GM19397 (cell line): ENCODE results near the gene PLEKHN1.
"Not testable (repeated sequence)": the region's sequence is repeated elsewhere in the genome, so short reads cannot be mapped to it uniquely, and the experiment has no call there.

ENCODE experiments used
- ATAC-seq: cut with Tn5 transposase; IDR thresholded peaks from one replicate; pipeline ENCODE4 v1.9.1; 2021; ENCODE audit warnings: mild to moderate bottlenecking, moderate library complexity; ENCODE audit not compliant: unreplicated experiment

PLEKHN1 gene

GRCh38 chr1:991275-991674 is 25.0 kb downstream of the PLEKHN1 start:
- ATAC-seq, result not testable (repeated sequence)

- no peak for ATAC-seq
Measured at GRCh38 chr1:991895-992294, 25.6 kb downstream of the PLEKHN1 start.

DNA sequence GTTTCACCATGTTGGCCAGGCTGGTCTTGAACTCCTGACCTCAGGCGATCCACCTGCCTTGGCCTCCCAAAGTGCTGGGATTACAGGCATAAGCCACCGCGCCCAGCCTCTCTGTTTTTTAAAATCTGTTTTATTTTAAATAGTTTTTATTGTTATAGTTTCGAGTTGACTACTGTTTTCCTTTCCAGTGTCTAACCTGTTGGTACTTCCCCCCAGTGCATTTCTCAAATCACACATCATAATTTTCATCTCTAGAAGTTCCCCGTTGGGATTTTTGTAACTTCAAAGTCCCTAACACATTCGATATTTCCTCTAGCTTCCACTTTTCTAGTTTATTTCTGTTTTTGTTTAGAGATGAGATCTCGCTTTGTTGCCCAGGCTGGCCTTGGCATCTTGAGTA is 26.1 kb downstream of the PLEKHN1 start:
- no peak for ATAC-seq

- ATAC-seq, result no peak
Measured at GRCh38 chr1:993379-993995, 27.2 kb downstream of the PLEKHN1 start.

- not testable (repeated sequence) for ATAC-seq
Measured at GRCh38 chr1:994546-994945, 28.3 kb downstream of the PLEKHN1 start.

- no peak for ATAC-seq
Measured at GRCh38 chr1:995665-996633, 29.7 kb downstream of the PLEKHN1 start.

DNA sequence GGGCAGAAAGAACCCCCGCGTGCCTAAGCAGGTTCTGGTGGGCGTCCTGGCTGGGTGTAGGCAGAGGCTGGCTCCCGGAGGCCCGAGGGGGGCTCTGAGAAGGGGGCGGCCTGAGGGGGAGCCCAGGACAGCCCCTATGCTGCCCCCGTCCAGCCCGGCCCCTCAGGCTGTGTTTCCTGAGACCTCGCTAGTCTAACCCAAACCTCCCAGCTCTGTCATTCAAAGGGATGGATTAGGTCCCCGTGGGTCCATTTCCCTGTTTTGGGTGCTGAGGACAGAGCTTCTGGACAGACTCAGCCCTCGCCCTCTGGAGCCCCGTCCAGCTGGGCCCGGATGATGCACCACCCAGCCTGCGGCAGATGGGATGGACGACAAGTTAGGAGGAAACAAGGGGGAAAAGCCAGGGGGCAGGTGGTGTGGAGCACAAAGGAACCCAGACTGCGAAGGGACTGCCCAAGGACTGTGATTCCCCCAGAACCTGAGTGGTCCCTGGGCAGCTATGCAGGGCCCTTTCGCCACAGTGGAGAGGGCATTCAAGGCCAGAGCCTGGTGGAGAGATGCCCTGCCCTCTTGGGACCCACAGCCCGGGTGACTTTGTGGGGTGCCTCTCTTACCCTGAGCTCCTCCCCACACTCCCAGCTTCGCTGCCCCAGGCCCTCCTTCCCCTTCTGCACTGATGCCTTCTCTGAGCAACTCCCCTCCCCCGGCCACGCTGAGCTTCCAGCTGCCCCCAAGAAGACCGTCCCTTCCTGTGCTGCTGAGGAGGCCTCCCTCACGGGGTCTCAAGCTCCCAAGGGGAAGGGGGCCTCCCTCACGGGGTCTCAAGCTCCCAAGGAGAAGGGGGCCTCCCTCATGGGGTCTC is 30.8 kb downstream of the PLEKHN1 start:
- no peak for ATAC-seq

GRCh38 chr1:997713-997992 is 31.4 kb downstream of the PLEKHN1 start:
- no peak for ATAC-seq

- no peak for ATAC-seq
Measured at GRCh38 chr1:997993-998744, 31.9 kb downstream of the PLEKHN1 start.

DNA sequence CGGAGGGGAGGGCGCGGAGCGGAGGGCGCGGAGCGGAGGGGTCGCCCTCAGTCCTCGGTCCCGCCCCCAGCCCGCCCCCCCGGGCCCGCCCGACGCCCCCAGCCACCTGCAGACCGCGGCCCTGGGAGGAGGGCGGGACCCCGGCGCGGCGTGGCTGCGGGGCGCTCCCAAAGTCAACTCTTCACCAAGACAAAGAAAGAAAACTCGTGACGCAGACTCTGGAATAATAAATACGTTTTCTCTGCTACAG is 32.4 kb downstream of the PLEKHN1 start:
- no peak for ATAC-seq

GRCh38 chr1:998995-999724 is 32.9 kb downstream of the PLEKHN1 start:
- no peak for ATAC-seq

GRCh38 chr1:999725-1000356 is 33.6 kb downstream of the PLEKHN1 start, which contains the start of gene HES4:
TSS of gene HES4 (minus strand) at chr1:1000097. CDS start at chr1:999973, 124 bp downstream.
- no peak for ATAC-seq

DNA sequence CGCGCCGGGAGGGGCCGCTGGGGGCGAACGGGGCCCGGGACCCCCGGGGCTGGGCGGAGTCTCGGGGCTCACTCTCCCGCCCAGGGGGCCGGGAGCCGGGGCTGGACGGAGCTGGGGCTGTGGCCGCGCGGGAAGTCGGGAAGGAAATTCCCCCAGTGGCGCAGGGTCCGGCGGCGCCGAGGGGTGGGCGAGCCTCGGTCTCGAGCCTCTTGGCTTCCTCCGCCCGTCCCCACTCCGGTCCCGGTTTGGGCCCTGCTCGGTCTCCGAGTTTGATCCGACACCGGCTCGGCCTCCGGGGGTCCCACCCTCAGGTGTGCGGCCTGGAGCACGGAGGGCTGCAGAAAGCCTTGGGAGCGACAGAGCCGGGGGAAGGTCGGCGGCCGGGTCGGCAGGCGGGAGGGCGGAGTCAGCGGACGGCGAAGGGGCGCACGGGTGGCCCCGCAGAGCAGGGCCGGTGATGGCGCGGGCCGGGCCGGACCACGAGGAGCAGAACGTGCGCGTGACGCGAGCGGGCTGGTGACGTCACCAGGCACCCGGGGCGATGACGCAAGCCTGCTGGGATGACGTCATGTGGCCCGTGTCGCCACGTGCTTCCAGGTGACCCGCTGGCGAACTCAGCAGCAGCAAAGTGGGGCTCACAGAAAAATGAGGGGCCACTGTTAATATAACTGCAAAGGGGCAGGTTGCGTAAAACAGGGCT is 34.2 kb downstream of the PLEKHN1 start:
- no peak for ATAC-seq

DNA sequence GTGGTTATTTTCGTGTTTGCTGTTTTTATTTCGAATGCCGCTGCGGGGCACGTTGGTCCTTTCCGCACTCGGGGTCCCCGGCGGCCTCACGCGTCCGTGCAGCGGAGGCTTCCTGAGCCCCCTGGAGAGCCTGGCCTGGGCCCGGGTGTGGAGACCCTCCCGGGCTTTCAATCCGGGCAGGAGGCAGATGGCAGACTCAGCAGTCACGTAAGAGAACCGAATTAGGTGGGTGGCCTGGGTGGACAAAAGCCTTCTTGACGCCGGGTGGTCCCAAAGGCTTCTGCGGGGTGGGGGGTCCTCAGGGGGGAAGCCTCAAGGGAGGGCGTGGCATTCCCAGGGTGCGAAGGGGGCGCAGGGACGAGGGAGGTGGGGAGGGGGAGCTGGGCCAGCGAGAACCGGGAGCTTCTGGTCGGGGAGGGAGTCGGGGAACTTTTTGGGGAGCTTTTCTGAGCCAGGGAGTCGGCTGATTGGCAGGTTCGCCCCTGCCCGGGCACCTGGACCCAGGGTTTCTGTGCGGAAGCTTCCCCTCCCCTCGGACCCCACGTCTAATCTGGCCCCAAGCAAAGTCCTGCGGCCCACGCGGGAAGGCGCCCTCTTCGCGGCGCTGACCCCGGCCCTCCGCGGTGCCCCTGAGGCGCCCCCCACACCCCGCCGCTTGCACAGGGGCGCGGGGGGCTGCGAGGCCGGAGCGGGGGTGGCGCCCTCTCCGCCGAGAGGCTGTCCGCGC is 34.9 kb downstream of the PLEKHN1 start:
- ATAC-seq, result no peak

DNA sequence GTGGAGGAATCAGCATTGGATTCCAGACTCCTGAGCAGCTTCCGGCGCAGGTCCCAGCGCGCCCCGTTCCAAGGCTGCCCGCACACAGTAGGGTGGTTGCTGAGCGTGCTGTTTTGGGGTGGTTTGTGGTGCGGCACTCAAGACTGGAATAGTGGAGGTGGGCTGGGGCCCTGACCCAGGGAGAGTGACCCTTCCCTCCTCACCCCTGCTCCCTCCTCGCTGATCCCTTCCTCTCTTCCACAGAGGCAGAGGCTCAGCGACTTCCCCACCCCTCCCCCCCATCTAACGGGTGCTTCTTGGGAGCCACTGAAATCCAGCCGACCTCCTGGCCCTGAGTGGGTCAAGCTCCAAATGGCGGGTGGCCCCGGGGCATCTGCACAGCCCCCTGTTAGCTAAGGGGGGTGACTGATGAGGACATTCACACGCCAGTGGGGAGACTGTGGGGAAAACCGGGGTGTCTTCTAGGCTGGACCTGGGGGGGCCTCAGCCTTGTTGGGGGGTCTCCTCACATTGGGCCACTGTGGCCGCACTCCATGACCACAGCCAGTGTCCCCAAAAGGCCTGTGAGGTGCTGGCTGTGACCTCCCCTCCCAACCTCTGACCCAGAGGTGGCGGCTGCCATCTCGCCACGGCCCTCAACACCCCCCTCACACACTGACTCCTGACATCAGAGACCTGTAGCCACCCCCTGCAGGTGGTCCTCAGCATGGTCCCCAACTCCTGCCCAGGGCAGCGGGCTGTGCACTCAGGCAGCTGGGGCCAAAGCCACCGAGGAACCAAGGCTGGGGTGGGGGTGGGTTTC is 37.5 kb downstream of the PLEKHN1 start:
- no peak for ATAC-seq

GRCh38 chr1:1004420-1004779 is 38.1 kb downstream of the PLEKHN1 start:
- no peak for ATAC-seq

DNA sequence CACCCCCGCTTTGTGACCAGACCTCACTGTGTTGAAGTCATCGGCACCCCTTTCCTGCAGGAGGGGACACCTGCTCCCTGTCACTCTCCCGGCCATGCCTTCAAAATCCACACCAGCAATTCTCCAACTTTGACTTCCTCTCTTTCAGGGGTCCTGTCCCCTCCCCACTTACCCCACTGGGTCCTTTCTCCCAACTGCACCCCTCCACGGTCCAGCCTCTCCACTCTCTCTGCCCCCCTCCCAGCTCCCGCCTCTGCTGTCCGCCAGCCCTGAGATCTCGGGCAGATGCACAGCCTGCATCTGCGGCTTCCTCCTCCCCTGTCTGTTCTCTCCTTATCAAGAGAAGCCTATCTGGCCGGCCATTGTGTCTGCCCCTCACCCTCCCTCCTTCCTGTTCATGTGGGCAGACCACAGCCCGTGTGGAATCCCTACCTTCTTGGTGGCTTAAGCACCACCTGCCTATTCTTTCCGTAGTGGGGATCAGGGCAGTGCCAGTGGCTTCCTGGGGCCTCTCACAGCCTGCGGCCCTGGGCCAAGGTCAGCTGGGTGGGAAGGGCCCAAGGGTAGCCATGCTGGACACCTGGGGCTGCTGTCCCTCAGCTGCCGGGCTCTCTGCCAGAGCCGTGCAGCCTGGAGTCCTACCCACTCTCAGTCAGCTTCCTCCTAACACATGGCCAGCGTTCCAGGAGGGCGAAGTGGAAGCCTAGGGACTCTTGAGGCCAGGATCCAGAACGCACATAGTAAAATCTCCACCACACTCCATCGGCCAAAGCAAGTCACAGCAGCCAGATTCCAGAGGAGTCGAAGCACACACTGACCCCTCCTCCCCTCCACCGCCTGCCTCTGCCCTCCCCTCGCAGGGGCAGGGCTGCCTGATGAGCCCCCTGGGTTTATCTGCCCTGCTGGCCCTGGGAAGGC is 38.8 kb downstream of the PLEKHN1 start:
- no peak for ATAC-seq
